ENCODE results near the gene TMEM87A.

DNA sequence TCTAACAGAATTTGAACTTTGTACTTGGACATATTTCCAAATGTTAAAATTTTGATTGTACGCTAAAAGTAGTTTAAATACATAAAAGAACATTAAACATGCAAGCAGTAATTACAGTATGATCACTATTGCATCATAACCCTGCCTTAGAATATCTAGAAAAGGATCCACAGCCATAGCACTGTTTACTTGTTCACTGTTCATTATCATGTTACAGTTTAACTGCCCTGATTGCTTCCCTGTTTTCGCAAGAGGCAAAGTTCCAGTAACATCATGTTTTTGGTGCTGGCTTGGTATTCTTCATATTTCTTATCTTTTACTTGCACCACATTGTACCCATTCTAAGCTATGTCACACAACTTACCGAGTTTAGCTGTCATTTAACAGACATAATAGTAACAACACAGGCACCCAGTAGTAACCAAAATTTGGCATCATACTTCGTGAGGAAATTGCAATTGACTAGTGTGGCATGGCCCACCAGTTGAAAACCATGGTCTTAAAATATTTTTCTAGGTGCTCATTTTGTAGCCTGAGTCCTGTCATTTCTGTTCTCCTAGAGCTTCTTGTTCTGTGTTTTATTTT is 13.3 kb upstream of the TMEM87A start:
- TF ChIP-seq, protein P1, sequence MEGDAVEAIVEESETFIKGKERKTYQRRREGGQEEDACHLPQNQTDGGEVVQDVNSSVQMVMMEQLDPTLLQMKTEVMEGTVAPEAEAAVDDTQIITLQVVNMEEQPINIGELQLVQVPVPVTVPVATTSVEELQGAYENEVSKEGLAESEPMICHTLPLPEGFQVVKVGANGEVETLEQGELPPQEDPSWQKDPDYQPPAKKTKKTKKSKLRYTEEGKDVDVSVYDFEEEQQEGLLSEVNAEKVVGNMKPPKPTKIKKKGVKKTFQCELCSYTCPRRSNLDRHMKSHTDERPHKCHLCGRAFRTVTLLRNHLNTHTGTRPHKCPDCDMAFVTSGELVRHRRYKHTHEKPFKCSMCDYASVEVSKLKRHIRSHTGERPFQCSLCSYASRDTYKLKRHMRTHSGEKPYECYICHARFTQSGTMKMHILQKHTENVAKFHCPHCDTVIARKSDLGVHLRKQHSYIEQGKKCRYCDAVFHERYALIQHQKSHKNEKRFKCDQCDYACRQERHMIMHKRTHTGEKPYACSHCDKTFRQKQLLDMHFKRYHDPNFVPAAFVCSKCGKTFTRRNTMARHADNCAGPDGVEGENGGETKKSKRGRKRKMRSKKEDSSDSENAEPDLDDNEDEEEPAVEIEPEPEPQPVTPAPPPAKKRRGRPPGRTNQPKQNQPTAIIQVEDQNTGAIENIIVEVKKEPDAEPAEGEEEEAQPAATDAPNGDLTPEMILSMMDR (IDR thresholded peaks at IDR 0.05) = no peak
- TF ChIP-seq POLR2AphosphoS5 (IDR thresholded peaks at IDR 0.05) = no peak
- TF ChIP-seq POLR2A (IDR thresholded peaks at IDR 0.05) = no peak
